Keratinocyte (primary cell): Measurements from ENCODE around the gene NOL12. TPM values are rescaled to one million over a fixed set of nuclear protein-coding genes. Genes with fewer than 3 reads are reported as not detected.

ENCODE experiments used
- DNase-seq: peaks from one replicate; pipeline ENCODE4 v3.0.0-alpha.2; 2011; ENCODE audit warnings: low read depth, missing footprints, low spot score
- FAIRE-seq: peaks from 2 replicates; lab custom pipeline; 2011; peaks lifted over from hg19 to GRCh38; lab: Jason Lieb, UNC
- H2AFZ ChIP-seq: 2 replicates; pipeline ENCODE4 v1.6.0; 2012; ENCODE audit warnings: low read length, control low read depth, inconsistent platforms; ENCODE audit not compliant: control insufficient read depth
- H3K27ac ChIP-seq: 2 replicates; pipeline ENCODE4 v1.5.1; 2011; ENCODE audit warnings: low read length; ENCODE audit not compliant: control insufficient read depth, insufficient read depth
- H3K27me3 ChIP-seq: 3 replicates; pipeline ENCODE4 v1.6.0; 2011; ENCODE audit warnings: low read length; ENCODE audit not compliant: control insufficient read depth, insufficient read depth; ENCODE audit errors: extremely low read depth
- H3K36me3 ChIP-seq, 2 experiments: 2 replicates in 1 of 2; 3 replicates in 1 of 2; pipeline ENCODE4 v1.5.1; 2011; ENCODE audit warnings: low read length in 2 of 2, mild to moderate bottlenecking in 1 of 2; ENCODE audit not compliant: control insufficient read depth in 2 of 2, insufficient read depth in 2 of 2; ENCODE audit errors: extremely low read depth in 1 of 2
- H3K4me1 ChIP-seq: 3 replicates; pipeline ENCODE4 v1.5.1; 2011; ENCODE audit warnings: low read length; ENCODE audit not compliant: control insufficient read depth, insufficient read depth; ENCODE audit errors: extremely low read depth
- H3K4me2 ChIP-seq: 3 replicates; pipeline ENCODE4 v1.6.0; 2011; ENCODE audit warnings: low read depth, low read length; ENCODE audit not compliant: control insufficient read depth, insufficient read depth; ENCODE audit errors: extremely low read depth
- H3K4me3 ChIP-seq, 3 experiments: fragments of 200-600 bp in 1 of 3; sonication (generic) in 1 of 3; 2 replicates in 2 of 3; 3 replicates in 1 of 3; pipeline ENCODE4 v1.5.1; 2011 to 2016; ENCODE audit warnings: low read length in 3 of 3, mild to moderate bottlenecking in 3 of 3, control low read depth in 2 of 3, inconsistent platforms in 1 of 3, low read depth in 1 of 3, mixed read lengths in 1 of 3, mixed run types in 1 of 3, moderate library complexity in 1 of 3; ENCODE audit not compliant: control insufficient read depth in 2 of 3, insufficient read depth in 2 of 3; ENCODE audit errors: extremely low read depth in 1 of 3
- H3K79me2 ChIP-seq: 2 replicates; pipeline ENCODE4 v1.6.0; 2012; ENCODE audit warnings: low read length; ENCODE audit not compliant: control insufficient read depth, insufficient read depth
- H3K9ac ChIP-seq: 3 replicates; pipeline ENCODE4 v1.6.0; 2011; ENCODE audit warnings: low read length; ENCODE audit not compliant: control insufficient read depth, insufficient read depth; ENCODE audit errors: extremely low read depth
- H3K9me1 ChIP-seq: 3 replicates; pipeline ENCODE4 v1.6.0; 2011; ENCODE audit warnings: low read length; ENCODE audit not compliant: control insufficient read depth, insufficient read depth; ENCODE audit errors: extremely low read depth
- H3K9me3 ChIP-seq: 2 replicates; pipeline ENCODE4 v1.5.1; 2012; ENCODE audit warnings: low read depth, low read length; ENCODE audit not compliant: control insufficient read depth
- H4K20me1 ChIP-seq: 3 replicates; pipeline ENCODE4 v1.6.0; 2011; ENCODE audit warnings: low read length; ENCODE audit not compliant: control insufficient read depth, insufficient read depth; ENCODE audit errors: extremely low read depth
- EZH2 ChIP-seq: IDR thresholded peaks from one replicate; pipeline ENCODE4 v1.6.1; 2012; ENCODE audit warnings: inconsistent platforms, mild to moderate bottlenecking, low read length, moderate library complexity
- dilution Hi-C: fragments of 300-500 bp; cut with MboI; formaldehyde crosslinking; loops from one replicate; pipeline ENCODE4 v1.7.0; 2020; ENCODE audit warnings: low sequenced_read_pairs; ENCODE audit not compliant: extremely low pct_ligation_motif_present
- polyA plus RNA-seq, 5 experiments: library from polyadenylated mRNA; depleted of rRNA in 3 of 5; stranded (reverse) in 3 of 5; stranded (forward) in 1 of 5; unstranded in 1 of 5; fragments of >200 nt; gene quantifications; 1 replicate in 1 of 5; 2 replicates in 3 of 5; 3 replicates in 1 of 5; pipeline versions ENCODE4 v1.2.1 to v1.2.3, GENCODE V29; 2011 to 2012; ENCODE audit warnings: missing spikeins in 2 of 5, low read depth in 1 of 5, low replicate concordance in 1 of 5
- TF ChIP-seq, protein P1 (sequence below), 3 experiments: IDR thresholded peaks in 1 of 3; conservative IDR thresholded peaks in 1 of 3; optimal IDR thresholded peaks in 1 of 3; 2 replicates in 2 of 3; 3 replicates in 1 of 3; pipeline versions ENCODE3 to v1.5.1; 2011; ENCODE audit warnings: low read length in 3 of 3, mild to moderate bottlenecking in 3 of 3, moderate library complexity in 2 of 3, control low read depth in 1 of 3, inconsistent platforms in 1 of 3; ENCODE audit not compliant: insufficient read depth in 2 of 3; ENCODE audit errors: extremely low read depth in 1 of 3

NOL12 gene
- polyA plus RNA-seq, 1 donor (not counting 4 experiments of a cell fraction or from before 2014, with no cell fraction given), result 23.8 TPM

GRCh38 chr22:37663521-37664140 lies 22.5 kb upstream of the NOL12 start:
- no peaks in the 10 kb centered on the region for H3K9me3 ChIP-seq
- no peaks in the 10 kb centered on the region for H3K9me1 ChIP-seq
- DNase-seq (no peak), FAIRE-seq (no peak)
- no peak overlapping the region for H3K27ac ChIP-seq
- H3K4me2 ChIP-seq, result no peak overlapping the region
- peaks cover 4 to 8% of the 10 kb centered on the region in 2 experiments for H3K36me3 ChIP-seq
- no peak overlapping the region for H3K4me3 ChIP-seq
- H2AFZ ChIP-seq, result no peak overlapping the region
- H3K9ac ChIP-seq, result no peak overlapping the region
- H4K20me1 ChIP-seq, result peaks cover 3% of the 10 kb centered on the region
- peaks cover 23% of the 10 kb centered on the region for H3K79me2 ChIP-seq
- peaks cover 13% of the 10 kb centered on the region for H3K4me1 ChIP-seq
- dilution Hi-C loops, result no loop called here
- TF ChIP-seq, protein P1, sequence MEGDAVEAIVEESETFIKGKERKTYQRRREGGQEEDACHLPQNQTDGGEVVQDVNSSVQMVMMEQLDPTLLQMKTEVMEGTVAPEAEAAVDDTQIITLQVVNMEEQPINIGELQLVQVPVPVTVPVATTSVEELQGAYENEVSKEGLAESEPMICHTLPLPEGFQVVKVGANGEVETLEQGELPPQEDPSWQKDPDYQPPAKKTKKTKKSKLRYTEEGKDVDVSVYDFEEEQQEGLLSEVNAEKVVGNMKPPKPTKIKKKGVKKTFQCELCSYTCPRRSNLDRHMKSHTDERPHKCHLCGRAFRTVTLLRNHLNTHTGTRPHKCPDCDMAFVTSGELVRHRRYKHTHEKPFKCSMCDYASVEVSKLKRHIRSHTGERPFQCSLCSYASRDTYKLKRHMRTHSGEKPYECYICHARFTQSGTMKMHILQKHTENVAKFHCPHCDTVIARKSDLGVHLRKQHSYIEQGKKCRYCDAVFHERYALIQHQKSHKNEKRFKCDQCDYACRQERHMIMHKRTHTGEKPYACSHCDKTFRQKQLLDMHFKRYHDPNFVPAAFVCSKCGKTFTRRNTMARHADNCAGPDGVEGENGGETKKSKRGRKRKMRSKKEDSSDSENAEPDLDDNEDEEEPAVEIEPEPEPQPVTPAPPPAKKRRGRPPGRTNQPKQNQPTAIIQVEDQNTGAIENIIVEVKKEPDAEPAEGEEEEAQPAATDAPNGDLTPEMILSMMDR (optimal IDR thresholded peaks at IDR 0.05 in 1 of 3, IDR thresholded peaks at IDR 0.05 in 1 of 3, conservative IDR thresholded peaks at IDR 0.05 in 1 of 3; ENCODE audit: extremely low read depth in 1 of 3, insufficient read depth in 2 of 3, low read length in 3 of 3), result no peak
- no peak for TF ChIP-seq EZH2
- no peaks in the 10 kb centered on the region for H3K27me3 ChIP-seq

DNA sequence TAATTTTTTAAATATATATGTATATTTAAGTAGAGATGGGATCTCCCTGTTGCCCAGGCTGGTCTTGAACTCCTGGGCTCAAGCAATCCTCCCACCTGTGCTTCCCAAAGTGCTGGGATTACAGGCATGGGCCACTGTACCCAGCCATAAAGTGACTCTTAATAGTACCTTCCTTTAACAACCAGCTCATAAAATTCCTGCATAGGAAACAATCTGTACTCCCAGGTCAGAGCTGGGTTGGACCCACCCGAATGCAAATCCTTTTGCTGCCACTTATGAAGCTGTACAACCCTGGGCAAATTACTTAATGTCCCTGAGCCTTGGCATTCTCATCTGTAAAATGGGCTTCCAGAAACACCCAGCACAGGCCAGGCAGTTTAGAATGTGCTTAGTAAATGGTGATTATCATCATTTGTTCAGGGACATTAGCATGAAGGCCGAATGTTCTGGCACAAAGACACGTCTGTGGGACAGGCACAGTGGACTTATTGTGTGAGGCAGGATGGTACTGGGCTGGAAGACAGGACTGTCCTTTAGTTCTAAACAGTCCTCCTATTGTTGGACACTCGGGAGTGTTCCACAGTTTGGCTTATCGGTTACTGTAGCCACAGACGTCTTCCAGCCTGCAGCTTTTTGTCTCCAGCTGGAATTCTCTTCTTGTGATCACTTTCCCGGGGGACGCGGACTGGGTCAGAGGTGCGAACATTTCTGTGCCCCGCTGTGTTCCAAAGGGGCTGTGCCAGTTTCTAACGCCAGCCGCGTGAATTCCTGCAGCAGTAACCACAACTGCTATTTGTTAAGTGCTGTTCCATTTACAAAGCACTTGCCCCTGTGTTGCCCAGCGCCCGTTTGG lies 21.7 kb upstream of the NOL12 start:
- Histone ChIP-seq H3K79me2 (peaks cover 19% of the 10 kb centered on the region), H3K9me3 (no peaks in the 10 kb centered on the region), H3K4me2 (no peak overlapping the region), H3K27ac (no peak overlapping the region), H3K9me1 (no peaks in the 10 kb centered on the region), H3K4me1 (peaks cover 10% of the 10 kb centered on the region), H3K4me3 (no peak overlapping the region), H3K27me3 (no peaks in the 10 kb centered on the region), H3K9ac (no peak overlapping the region), H4K20me1 (peaks cover 3% of the 10 kb centered on the region), H2AFZ (no peak overlapping the region), H3K36me3 (peaks cover 4 to 8% of the 10 kb centered on the region in 2 experiments)
- FAIRE-seq (no peak), DNase-seq (no peak)
- dilution Hi-C loops, result no loop called here
- TF ChIP-seq, protein P1 (optimal IDR thresholded peaks at IDR 0.05 in 1 of 3, IDR thresholded peaks at IDR 0.05 in 1 of 3, conservative IDR thresholded peaks at IDR 0.05 in 1 of 3; ENCODE audit: extremely low read depth in 1 of 3, insufficient read depth in 2 of 3, low read length in 3 of 3), result no peak
- no peak for TF ChIP-seq EZH2
